GM19239 (cell line): ENCODE measurements around the gene MCUB.

ENCODE experiments used
- DNase-seq: peaks from one replicate; pipeline ENCODE4 v3.0.0; 2011; ENCODE audit warnings: low spot score; ENCODE audit not compliant: insufficient read length
- FAIRE-seq: peaks from 2 replicates; lab custom pipeline; 2011; peaks lifted over from hg19 to GRCh38; lab: Jason Lieb, UNC

MCUB gene

GRCh38 chr4:109718759-109719158 lies 158.7 kb downstream of the MCUB start:
- DNase-seq: no peak
- no peak for FAIRE-seq

- DNase-seq (no peak), FAIRE-seq (no peak)
These were observed 159.6 kb downstream of the MCUB start for GRCh38 chr4:109719604-109720003.

DNA sequence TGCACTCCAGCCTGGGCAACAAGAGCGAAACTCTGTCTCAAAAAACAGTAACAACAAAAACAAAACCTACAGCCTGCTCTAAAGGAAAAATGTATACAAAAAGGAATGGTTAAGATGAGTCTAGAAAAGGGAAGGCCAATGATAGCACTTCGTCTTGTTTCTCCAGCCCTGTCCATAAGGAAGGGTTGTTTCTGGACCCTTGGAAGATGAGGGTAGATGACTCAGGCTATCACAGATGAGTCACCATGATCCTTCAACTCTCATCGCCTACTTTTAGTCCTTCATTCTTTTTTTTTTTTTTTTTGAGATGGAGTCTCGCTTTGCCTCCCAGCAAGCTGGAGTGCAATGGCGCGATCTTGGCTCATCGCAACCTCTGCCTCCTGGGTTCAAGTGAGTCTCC lies 161.0 kb downstream of the MCUB start:
- FAIRE-seq (no peak), DNase-seq (no peak)

DNA sequence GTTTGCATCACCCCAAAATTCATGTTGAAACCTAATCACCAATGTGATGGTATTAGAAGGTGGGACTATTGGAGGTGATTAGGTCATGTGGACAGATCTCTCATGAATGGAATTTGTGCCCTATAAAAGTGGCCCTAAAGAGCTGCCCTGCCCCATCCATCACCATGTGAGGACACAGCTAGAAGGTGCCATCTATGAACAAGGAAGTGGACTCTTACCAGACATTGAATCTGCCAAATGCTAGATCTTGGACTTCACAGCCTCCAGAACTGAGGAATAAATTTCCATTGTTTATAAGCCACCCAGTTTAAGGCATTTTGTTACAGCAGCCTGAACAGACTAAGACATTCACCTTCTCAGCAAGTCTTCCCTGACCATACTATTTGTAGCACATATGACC lies 162.3 kb downstream of the MCUB start:
- DNase-seq: no peak

DNA sequence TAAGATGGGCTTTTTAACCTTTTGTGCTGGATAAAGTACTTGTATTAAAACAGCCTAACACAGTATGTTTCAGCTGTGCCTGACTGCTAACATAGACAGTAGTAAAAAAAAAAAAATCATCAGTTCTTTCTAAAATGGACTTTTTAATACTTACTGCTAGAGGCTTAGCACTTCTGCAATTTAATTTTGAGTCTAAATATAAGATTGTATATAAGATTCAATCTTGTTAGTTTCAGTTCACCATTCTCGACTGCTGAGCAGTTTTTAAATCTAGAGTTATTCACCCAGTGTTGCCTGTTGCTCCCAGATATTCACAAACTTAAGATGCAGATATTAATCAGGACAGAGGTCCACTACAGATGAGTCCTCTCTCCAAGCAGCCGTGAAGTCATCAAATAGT lies 163.1 kb downstream of the MCUB start:
- DNase-seq (no peak), FAIRE-seq (no peak)

More for the DNA sequence above, 162.3 kb downstream of the MCUB start:
- no peak for FAIRE-seq

DNA sequence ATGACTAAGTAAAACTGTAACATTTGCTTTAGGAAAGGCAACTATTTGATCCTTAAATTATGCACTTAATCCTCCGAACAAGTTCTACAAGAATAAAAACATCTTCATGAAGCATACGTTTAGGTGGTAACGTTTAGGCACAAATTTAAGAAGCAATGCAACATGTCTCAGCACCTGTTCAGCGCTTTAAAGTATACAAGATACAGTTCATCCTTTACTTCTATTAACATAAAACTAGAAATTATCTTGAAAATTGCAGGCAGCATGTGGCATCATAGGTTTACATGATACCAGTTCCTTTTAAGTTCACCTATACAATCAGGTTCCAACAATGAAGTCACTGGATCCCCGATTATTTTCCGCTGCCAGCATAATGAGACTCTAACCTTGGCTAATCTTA lies 168.3 kb downstream of the MCUB start:
- DNase-seq (no peak), FAIRE-seq (no peak)

DNA sequence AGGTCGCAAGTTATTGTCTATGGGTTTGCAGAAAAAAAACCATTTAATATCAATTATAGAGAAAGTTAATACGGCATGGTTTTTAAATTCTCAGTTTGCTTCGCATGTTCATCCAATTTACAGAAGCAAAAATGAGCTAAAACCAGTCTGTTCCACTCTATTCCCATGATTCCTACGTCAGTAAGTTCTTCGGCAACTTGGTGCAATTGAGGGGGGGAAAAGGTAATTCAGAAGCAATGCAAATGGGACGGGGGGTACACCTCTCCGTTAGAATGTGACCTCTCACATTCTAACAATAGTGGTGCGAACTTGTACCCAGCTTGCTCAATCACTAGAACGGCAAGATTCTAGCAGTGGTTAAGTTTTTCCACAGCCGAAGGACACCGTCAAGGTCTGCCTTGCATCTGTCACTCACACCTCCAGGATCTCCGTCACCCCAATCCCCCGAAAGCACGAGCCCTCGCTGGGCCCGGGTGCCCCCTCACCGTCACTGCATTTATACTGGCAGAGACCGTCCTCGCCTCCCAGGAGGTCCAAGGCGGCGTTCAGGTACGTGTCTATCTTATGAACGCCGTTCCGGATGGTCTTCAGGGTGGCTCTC lies 169.2 kb downstream of the MCUB start:
- FAIRE-seq (no peak), DNase-seq (no peak)

- FAIRE-seq: peak; percentile 69
- peak; percentile 85 for DNase-seq
These were observed 169.9 kb downstream of the MCUB start, which contains the start of gene PLA2G12A for GRCh38 chr4:109729718-109730618. PLA2G12A (minus strand) TSS chr4:109730070; CDS start chr4:109729809, 261 bp downstream.

DNA sequence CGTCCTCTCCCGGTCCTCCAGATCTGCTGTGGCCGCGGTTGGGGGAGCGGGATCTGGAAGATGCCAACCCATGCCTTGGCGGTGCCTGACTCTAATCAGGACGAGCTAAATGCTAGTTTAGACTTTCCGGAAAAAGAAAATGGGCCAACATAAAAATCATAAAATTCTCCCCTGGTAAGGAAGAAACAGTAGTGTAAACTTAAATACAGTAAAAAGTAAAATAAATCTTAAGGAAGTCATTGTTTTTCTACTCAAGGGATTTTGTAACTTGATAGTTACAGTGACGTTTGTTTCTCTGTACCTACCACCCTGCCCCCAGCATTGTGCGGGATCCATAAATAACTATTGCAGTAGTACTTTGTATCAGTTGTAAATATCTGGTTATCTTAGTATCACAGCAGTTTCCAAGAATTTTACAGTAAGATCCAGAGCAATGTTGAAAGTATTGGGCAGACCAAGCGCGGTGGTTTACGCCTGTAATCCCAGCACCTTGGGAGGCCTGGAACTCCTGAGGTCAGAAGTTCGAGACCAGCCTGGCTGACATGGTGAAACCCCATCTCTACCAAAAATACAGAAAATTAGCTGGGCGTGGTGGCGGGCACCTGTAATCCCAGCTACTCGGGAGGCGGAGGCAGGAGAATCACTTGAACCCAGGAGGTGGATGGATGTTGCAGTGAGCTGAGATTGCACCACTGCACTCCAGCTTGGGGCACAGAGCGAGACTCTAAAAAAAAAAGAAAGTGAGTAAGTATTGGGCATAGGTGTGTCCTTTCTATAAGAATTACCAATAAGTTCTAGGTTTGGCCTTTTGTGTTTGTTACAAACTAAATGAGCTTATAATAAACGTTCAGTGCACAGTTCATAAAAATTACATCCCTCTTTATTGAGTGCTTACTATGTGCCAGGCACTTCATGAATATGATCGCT lies 170.8 kb downstream of the MCUB start:
- FAIRE-seq (no peak), DNase-seq (no peak)

DNA sequence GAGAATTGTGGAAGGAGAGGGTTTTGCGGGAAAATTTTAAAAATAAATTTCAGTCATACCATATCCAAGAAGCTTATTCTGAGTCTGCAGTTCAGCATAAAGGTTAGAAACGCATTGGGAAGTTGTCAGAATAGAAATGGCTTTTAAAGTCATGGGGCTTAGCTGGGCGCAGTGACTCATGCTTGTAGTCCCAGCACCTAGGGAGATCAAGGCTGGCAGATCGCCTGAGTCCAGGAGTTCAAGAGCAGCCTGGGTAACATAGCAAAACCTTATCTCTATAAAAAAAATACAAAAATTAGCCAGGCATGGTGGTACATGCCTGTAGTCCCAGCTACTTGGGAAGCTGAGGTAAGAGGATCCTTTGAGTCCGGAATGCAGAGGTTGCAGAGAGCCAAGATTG lies 173.7 kb downstream of the MCUB start:
- FAIRE-seq (no peak), DNase-seq (no peak)

DNA sequence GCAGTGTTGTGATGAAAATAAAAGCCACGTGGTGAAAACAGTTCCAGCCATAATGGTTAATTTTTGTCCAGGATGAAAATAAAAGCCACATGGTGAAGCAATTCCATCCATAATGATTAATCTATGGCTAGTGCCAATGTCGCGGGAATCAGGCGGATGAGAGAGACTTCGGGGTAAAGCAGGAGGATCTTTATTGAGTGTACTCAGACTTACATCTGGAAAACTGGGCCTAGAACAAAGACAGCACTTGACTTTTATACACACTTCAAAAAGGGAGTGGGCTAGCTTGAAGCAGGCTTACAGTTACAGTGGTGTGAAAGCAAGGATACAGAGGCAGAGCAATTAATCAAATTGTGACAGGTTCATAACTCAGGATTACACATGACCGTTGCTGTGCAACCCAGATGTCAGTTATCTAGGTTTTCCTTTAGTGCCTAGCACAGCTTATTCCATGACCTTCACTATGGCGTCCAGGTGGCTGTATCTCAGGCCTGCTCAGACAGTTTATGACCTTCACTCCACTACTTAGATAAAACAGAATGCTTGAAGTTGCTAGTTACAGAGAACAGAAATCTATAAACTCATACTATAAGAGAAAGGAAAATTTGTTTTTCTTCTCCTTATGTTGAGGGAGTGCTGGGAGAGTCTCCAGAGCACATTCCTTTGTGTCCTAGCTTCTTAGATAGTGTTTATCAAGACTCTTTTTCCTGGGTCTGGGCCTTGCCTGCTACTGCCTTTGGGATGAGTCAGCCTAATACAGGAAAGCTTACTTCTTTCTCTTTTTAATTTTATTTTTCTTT lies 175.7 kb downstream of the MCUB start:
- FAIRE-seq (no peak), DNase-seq (no peak)
